HepG2 (cell line): ENCODE data around the gene ADCYAP1. TPM values are rescaled to one million over a fixed set of nuclear protein-coding genes. Genes with fewer than 3 reads are reported as not detected.

ENCODE experiments used
- ATAC-seq: fragments of 200-7000 bp; cut with Tn5 transposase; 3 replicates; pipeline ENCODE4 v1.9.1; 2020; ENCODE audit warnings: mild to moderate bottlenecking, moderate library complexity
- BruUV-seq: library from RNA; stranded (reverse); fragments of 400-500 nt; replicated peaks from 2 replicates; lab custom pipeline; 2021; lab: Mats Ljungman, UMichigan
- CTCF ChIA-PET: fragments of 300-600 bp; formaldehyde crosslinking; extraction: SDS; loops from one replicate; lab custom pipeline; 2021; ENCODE audit warnings: low total read pairs, inconsistent platforms, low intra/inter-chr PET ratio; lab: Yijun Ruan, JAX
- POLR2A ChIA-PET: fragments of 350-600 bp; sonication (Branson Sonifier 250); formaldehyde crosslinking; loops from one replicate; lab custom pipeline; 2020; ENCODE audit warnings: antibody characterized with exemption, inconsistent platforms; lab: Yijun Ruan, JAX
- DNase-seq: peaks from one replicate; pipeline ENCODE4 v3.0.0-alpha.2; 2015; ENCODE audit warnings: low spot score
- FAIRE-seq: peaks from 3 replicates; lab custom pipeline; 2011; peaks lifted over from hg19 to GRCh38; lab: Jason Lieb, UNC
- H2AFZ ChIP-seq: one replicate; pipeline ENCODE4 v1.6.1; 2011; ENCODE audit warnings: low read length, inconsistent platforms
- H3K27ac ChIP-seq: fragments of 300-600 bp; 3 replicates; pipeline ENCODE4 v1.8.0; 2011; ENCODE audit warnings: mixed run types, mild to moderate bottlenecking, mixed read lengths, low read length, inconsistent platforms; ENCODE audit not compliant: insufficient read depth; ENCODE audit errors: extremely low read length
- H3K27me3 ChIP-seq, 2 experiments: fragments of 200-600 bp in 1 of 2; 2 replicates in 1 of 2; 3 replicates in 1 of 2; pipeline versions ENCODE4 v1.6.0 to v1.8.0; 2011; ENCODE audit warnings: low read length in 2 of 2, mild to moderate bottlenecking in 2 of 2, moderate library complexity in 2 of 2, inconsistent platforms in 1 of 2; ENCODE audit not compliant: insufficient read depth in 2 of 2, control insufficient read depth in 1 of 2
- H3K36me3 ChIP-seq, 2 experiments: fragments of 200-600 bp in 1 of 2; replicated peaks in 1 of 2; 2 replicates in 1 of 2; 3 replicates in 1 of 2; pipeline versions ENCODE4 v1.5.1 to v1.8.0; 2011; ENCODE audit warnings: low read length in 2 of 2, inconsistent platforms in 1 of 2; ENCODE audit not compliant: insufficient read depth in 2 of 2, control insufficient read depth in 1 of 2
- H3K4me1 ChIP-seq: 2 replicates; pipeline ENCODE4 v1.5.1; 2012; ENCODE audit warnings: low read length, inconsistent platforms; ENCODE audit not compliant: insufficient read depth
- H3K4me2 ChIP-seq: 2 replicates; pipeline ENCODE4 v1.6.0; 2011; ENCODE audit warnings: low read depth, low read length, inconsistent platforms
- H3K4me3 ChIP-seq, 3 experiments: fragments of 200-600 bp in 1 of 3; sonication (generic), shearing (Covaris generic) in 1 of 3; replicated peaks in 1 of 3; 2 replicates each; pipeline ENCODE4 v1.5.1; 2011 to 2016; ENCODE audit warnings: low read length in 3 of 3, inconsistent platforms in 2 of 3, low read depth in 2 of 3, mild to moderate bottlenecking in 2 of 3, control low read depth in 1 of 3, mixed read lengths in 1 of 3; ENCODE audit not compliant: insufficient read depth in 1 of 3
- H3K79me2 ChIP-seq: one replicate; pipeline ENCODE4 v1.6.1; 2011; ENCODE audit warnings: low read length, inconsistent platforms; ENCODE audit not compliant: insufficient read depth
- H3K9ac ChIP-seq: 2 replicates; pipeline ENCODE4 v1.6.0; 2011; ENCODE audit warnings: mild to moderate bottlenecking, low read depth, low read length, inconsistent platforms; ENCODE audit not compliant: insufficient read depth
- H3K9me3 ChIP-seq: 2 replicates; pipeline ENCODE4 v1.5.1; 2012; ENCODE audit warnings: mild to moderate bottlenecking, low read length
- H4K20me1 ChIP-seq: 2 replicates; pipeline ENCODE4 v1.6.0; 2011; ENCODE audit warnings: inconsistent platforms, mild to moderate bottlenecking, low read length, moderate library complexity; ENCODE audit not compliant: insufficient read depth
- ARNT ChIP-seq: fragments of 450-650 bp; IDR thresholded peaks from 2 replicates; pipeline ENCODE4 v1.6.1; 2017
- ATF7 ChIP-seq, 2 experiments: fragments of 450-650 bp in 1 of 2; sonication (generic) in 1 of 2; formaldehyde crosslinking in 1 of 2; IDR thresholded peaks; 2 replicates each; pipeline versions ENCODE4 v1.4.0 to v1.6.1; 2016 to 2020; ENCODE audit warnings: antibody characterized with exemption in 1 of 2, mild to moderate bottlenecking in 1 of 2, missing genetic modification reagents in 1 of 2
- CEBPB ChIP-seq: IDR thresholded peaks from 2 replicates; pipeline ENCODE4 v1.6.1; 2011; ENCODE audit warnings: low read depth, low read length, improper control_type of control experiment, borderline replicate concordance
- ELF1 ChIP-seq: sonication (generic); formaldehyde crosslinking; IDR thresholded peaks from 2 replicates; pipeline ENCODE4 v1.4.0; 2020; ENCODE audit warnings: missing genetic modification reagents
- HNRNPL ChIP-seq: fragments of 200-400 bp; formaldehyde crosslinking; IDR thresholded peaks from 2 replicates; pipeline ENCODE4 v1.6.1; 2017; ENCODE audit warnings: mild to moderate bottlenecking, low read depth, low read length
- NFE2L2 ChIP-seq: fragments of 150-350 bp; IDR thresholded peaks from 2 replicates; pipeline ENCODE4 v1.6.1; 2014; ENCODE audit warnings: low read length
- NKX3-1 ChIP-seq: sonication (generic); formaldehyde crosslinking; IDR thresholded peaks from 2 replicates; pipeline ENCODE4 v1.5.0; 2020; ENCODE audit warnings: missing genetic modification reagents
- XRCC5 ChIP-seq: fragments of 200-400 bp; formaldehyde crosslinking; optimal IDR thresholded peaks from 2 replicates; pipeline ENCODE3; 2017; ENCODE audit warnings: mild to moderate bottlenecking, low read length
- ZBTB3 ChIP-seq: sonication (generic); formaldehyde crosslinking; IDR thresholded peaks from 2 replicates; pipeline ENCODE4 v1.4.0; 2020; ENCODE audit warnings: low read depth, mild to moderate bottlenecking, moderate library complexity, missing genetic modification reagents, borderline replicate concordance
- ZNF761 ChIP-seq: sonication (generic); formaldehyde crosslinking; conservative IDR thresholded peaks from 2 replicates; pipeline ENCODE4 v1.4.0; 2020; ENCODE audit warnings: mild to moderate bottlenecking, missing genetic modification reagents
- ZNF816 ChIP-seq: sonication (generic); formaldehyde crosslinking; IDR thresholded peaks from 2 replicates; pipeline ENCODE4 v1.8.0; 2022; ENCODE audit warnings: missing genetic modification reagents, mild to moderate bottlenecking, borderline replicate concordance
- WGBS: methylation state at CpG from one replicate; pipeline ENCODE4 v1.1.6; 2017; ENCODE audit warnings: low lambda C conversion rate; 5-methylcytosine and 5-hydroxymethylcytosine counted together
- in situ Hi-C: cut with HindIII; loops from 2 replicates; pipeline ENCODE4 v1.10.0; 2017; ENCODE audit warnings: low pct_unique_long_range_greater_than_20kb; ENCODE audit not compliant: extremely low pct_ligation_motif_present
- intact Hi-C: fragments of 100-400 bp; cut with micrococcal nuclease; formaldehyde crosslinking; loops from one replicate; pipeline ENCODE4 v1.10.0; 2022; ENCODE audit not compliant: unreplicated experiment
- polyA plus RNA-seq, 8 experiments: library from polyadenylated mRNA; depleted of rRNA in 3 of 8; stranded (reverse) in 7 of 8; unstranded in 1 of 8; fragments of >200 nt; fragmentation: Illumina TruSeq in 4 of 8; extraction: Trizol in 4 of 8; gene quantifications; 2 replicates each; pipeline versions ENCODE4 v1.2.1 to v1.2.3, GENCODE V29; 2011 to 2016; ENCODE audit warnings: low read depth in 4 of 8, missing spikeins in 1 of 8, mixed read lengths in 1 of 8; ENCODE audit not compliant: insufficient read depth in 1 of 8
- total RNA-seq, 5 experiments: library from RNA; depleted of rRNA; stranded (reverse); fragments of >200 nt; fragmentation: Illumina TruSeq; extraction: Trizol; gene quantifications; 2 replicates each; pipeline ENCODE4 v1.2.3, GENCODE V29; 2016; ENCODE audit warnings: low read depth in 1 of 5
- TF ChIP-seq, protein P1 (sequence below): sonication (generic); formaldehyde crosslinking; IDR thresholded peaks from 2 replicates; pipeline ENCODE4 v1.4.0; 2020; ENCODE audit warnings: missing genetic modification reagents
- TF ChIP-seq, protein P2 (sequence below): sonication (generic); formaldehyde crosslinking; IDR thresholded peaks from 2 replicates; pipeline ENCODE4 v1.9.0; 2021; ENCODE audit warnings: missing genetic modification reagents, borderline replicate concordance

The ADCYAP1 gene
- total and polyA plus RNA-seq, 2 of the 13 experiments (the other 11 are each of a cell fraction or from before 2014, with no cell fraction given): not detected

DNA sequence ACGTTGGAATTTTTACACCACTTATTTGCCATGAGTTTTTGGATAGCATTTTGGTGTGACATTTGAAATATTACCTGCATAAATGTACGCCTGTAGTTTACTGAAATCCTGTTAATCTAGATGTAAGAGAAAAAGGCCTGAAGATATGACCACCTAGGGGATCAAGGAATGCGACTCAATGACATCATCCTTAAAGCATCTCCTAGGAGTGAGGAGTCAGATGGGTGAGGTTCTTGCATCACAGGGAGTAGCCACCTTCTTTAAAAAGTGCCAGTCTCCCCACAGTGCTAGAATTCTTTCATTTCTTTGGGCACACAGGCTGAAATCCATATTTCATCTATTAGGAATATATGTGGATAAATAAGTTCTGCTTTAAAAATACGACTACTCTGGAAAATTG, 34.5 kb downstream of the ADCYAP1 start:
- no peak overlapping the region for H3K9ac ChIP-seq
- BruUV-seq: no TSS peak
- ChIA-PET CTCF (no interaction called here), POLR2A (no interaction called here)
- no peaks in the 10 kb centered on the region for H3K27me3 ChIP-seq
- TF ChIP-seq ATF7 (IDR thresholded peaks at IDR 0.05): peak; percentile 77
- no peak for TF ChIP-seq ATF7 (CRISPR knock-in tag; IDR thresholded peaks at IDR 0.05)
- no peak for TF ChIP-seq XRCC5
- WGBS: 2% methylated on average over 4 of the region's 4 CpGs
- H3K4me1 ChIP-seq: no peaks in the 10 kb centered on the region
- H3K36me3 ChIP-seq: no peaks in the 10 kb centered on the region
- DNase-seq: no peak
- no peaks in the 10 kb centered on the region for H3K9me3 ChIP-seq
- ATAC-seq: no peak
- no peak overlapping the region for H3K27ac ChIP-seq
- no peak overlapping the region for H2AFZ ChIP-seq
- no peaks in the 10 kb centered on the region for H3K79me2 ChIP-seq
- H4K20me1 ChIP-seq: no peaks in the 10 kb centered on the region
- no peak for FAIRE-seq
- H3K4me2 ChIP-seq: no peak overlapping the region
- H3K4me3 ChIP-seq: no peak overlapping the region
- intact Hi-C loops (no loop called here), in situ Hi-C loops (no loop called here)

DNA sequence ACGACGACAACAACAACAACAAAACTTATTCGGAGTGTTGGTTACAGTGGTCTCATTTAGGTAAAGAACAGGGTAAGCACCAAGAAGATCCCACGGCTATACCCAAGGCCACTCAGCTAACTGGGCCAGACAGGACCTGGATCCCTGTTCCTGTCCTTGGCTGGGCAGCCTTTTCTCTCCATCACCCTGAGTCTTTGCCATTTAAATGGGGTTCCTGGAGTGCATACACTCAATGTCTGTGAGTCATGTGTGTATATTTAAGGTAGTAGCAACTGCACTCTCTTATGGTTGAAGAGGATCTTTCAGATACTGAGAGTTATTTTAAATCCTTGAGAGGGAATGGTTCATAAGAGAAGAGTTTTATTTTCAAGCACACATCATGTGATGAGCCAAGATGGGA, 35.3 kb downstream of the ADCYAP1 start:
- no peak overlapping the region for H3K4me2 ChIP-seq
- H3K9me3 ChIP-seq: no peaks in the 10 kb centered on the region
- ChIA-PET POLR2A (no interaction called here), CTCF (no interaction called here)
- H3K4me3 ChIP-seq: no peak overlapping the region
- FAIRE-seq (no peak), ATAC-seq (no peak), DNase-seq (no peak)
- H4K20me1 ChIP-seq: no peaks in the 10 kb centered on the region
- in situ Hi-C loops: no loop called here
- no TSS peak for BruUV-seq
- WGBS: 28% methylated on average over 4 of the region's 4 CpGs
- no peak overlapping the region for H3K9ac ChIP-seq
- no peaks in the 10 kb centered on the region for H3K27me3 ChIP-seq
- H3K4me1 ChIP-seq: no peaks in the 10 kb centered on the region
- intact Hi-C loops: no loop called here
- no peak overlapping the region for H2AFZ ChIP-seq
- H3K36me3 ChIP-seq: no peaks in the 10 kb centered on the region
- TF ChIP-seq NKX3-1 (CRISPR knock-in tag) (no peak), ZBTB3 (CRISPR knock-in tag) (no peak), CEBPB (no peak), ZNF761 (no peak), ELF1 (CRISPR knock-in tag) (no peak), HNRNPL (no peak), ZNF816 (CRISPR knock-in tag) (no peak), ARNT (no peak), NFE2L2 (no peak)
- TF ChIP-seq, protein P1, sequence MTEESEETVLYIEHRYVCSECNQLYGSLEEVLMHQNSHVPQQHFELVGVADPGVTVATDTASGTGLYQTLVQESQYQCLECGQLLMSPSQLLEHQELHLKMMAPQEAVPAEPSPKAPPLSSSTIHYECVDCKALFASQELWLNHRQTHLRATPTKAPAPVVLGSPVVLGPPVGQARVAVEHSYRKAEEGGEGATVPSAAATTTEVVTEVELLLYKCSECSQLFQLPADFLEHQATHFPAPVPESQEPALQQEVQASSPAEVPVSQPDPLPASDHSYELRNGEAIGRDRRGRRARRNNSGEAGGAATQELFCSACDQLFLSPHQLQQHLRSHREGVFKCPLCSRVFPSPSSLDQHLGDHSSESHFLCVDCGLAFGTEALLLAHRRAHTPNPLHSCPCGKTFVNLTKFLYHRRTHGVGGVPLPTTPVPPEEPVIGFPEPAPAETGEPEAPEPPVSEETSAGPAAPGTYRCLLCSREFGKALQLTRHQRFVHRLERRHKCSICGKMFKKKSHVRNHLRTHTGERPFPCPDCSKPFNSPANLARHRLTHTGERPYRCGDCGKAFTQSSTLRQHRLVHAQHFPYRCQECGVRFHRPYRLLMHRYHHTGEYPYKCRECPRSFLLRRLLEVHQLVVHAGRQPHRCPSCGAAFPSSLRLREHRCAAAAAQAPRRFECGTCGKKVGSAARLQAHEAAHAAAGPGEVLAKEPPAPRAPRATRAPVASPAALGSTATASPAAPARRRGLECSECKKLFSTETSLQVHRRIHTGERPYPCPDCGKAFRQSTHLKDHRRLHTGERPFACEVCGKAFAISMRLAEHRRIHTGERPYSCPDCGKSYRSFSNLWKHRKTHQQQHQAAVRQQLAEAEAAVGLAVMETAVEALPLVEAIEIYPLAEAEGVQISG (CRISPR knock-in tag): no peak
- TF ChIP-seq, protein P2, sequence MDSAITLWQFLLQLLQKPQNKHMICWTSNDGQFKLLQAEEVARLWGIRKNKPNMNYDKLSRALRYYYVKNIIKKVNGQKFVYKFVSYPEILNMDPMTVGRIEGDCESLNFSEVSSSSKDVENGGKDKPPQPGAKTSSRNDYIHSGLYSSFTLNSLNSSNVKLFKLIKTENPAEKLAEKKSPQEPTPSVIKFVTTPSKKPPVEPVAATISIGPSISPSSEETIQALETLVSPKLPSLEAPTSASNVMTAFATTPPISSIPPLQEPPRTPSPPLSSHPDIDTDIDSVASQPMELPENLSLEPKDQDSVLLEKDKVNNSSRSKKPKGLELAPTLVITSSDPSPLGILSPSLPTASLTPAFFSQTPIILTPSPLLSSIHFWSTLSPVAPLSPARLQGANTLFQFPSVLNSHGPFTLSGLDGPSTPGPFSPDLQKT (CRISPR knock-in tag): no peak
- no peak overlapping the region for H3K27ac ChIP-seq
- no peaks in the 10 kb centered on the region for H3K79me2 ChIP-seq
